Bone marrow (tissue), 2 donors: ENCODE measurements around the gene ATP2B2.

Experiments used
- DNase-seq, 2 donors: peaks; one replicate each; lab custom pipeline; 2025; lab: John Stamatoyannopoulos, UW

The ATP2B2 gene

DNA sequence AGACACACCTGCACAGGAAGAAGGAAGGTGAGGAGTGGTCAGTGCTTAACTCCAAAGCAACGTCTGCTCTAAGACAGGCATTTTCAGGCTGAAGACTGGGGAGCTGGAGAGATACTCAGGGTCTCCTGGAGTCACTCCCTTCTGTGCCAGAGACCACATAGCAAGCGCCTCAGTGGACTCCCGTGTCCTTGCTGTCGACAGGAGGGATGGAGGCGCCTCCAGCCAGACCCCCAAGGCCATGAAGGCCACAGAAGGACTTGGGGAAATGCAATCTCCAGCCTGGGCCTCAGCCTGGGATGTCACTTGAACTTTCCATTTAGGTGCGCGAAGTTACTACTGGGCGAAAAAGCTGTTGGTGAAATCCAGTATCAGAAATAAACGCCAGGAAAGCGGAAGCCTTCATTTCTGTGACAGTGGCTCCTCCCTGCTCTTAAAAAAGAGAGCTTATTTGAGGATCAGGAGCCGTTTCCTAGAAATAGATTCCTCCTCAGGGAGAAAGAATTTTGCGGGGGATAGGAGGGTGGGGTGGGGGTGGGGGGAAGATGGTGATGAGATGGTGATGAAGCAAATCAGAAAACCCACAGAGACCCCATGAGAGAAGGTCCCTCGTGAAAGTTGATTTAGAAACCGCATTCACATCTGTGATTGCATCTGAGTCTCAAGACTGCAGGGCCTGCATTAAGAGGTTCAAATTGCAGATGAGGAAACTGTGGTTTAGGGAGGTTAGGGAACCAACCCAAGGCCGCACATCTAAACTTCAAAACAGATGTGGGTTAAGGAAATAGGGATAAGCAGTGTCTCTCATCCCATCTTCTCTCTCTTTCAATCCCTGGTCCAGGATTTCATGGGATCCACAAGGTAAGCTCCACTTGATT, 78.8 kb downstream of the ATP2B2 start:
- no peak for DNase-seq

DNA sequence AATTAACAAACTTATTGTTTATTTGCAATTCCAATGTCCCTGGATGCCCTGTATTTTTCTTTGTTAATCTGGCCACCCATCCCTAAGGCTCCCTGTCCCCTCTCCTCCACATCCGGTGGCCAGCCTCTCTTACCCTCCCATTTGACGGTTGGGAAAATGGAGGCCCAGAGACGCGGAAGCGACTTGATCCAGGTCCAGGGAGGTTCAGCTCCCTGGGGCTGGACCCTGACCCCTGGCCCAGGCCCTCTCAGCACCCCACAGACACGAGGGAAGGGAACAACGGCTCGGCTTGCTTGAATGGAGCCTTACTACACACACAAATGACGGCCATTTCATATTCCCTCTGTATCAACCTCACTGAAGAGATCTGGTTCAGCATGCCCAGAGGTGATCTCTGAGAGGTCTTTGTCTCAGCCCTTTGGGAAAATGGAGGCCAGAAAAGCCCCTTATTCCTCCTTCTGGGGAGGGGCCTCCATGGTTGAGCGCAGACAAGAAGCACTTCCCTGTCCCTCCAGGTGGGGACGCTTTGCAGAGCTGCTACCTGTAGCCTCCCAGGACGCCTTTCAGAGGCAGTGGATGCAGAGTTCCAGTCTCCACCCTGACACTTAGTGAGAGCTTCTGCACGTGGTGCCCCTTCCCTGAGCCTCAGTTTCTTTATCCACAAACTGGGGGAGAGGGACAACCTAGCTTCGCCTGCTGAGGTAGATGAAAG, 82.1 kb downstream of the ATP2B2 start:
- no peak for DNase-seq

DNA sequence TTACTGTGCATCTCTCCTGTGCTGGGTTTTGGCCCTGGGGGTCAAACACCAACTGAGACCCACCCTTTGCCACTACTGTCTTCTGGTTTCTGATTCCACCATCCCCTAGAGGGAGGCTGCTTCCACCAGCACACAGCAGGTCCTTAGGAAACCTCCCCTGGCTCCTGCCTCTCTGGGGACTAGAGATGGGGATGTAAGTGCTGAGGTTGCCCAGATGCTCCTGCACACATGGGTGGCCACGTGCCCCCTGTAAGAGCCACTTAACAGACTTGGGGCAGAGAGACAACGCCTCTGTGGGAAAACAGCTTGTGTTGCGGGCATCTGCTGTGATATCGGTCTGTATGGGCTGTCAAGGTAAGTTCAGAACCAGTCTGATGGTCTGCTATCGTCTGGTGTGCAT, 83.4 kb downstream of the ATP2B2 start:
- DNase-seq, result no peak

DNA sequence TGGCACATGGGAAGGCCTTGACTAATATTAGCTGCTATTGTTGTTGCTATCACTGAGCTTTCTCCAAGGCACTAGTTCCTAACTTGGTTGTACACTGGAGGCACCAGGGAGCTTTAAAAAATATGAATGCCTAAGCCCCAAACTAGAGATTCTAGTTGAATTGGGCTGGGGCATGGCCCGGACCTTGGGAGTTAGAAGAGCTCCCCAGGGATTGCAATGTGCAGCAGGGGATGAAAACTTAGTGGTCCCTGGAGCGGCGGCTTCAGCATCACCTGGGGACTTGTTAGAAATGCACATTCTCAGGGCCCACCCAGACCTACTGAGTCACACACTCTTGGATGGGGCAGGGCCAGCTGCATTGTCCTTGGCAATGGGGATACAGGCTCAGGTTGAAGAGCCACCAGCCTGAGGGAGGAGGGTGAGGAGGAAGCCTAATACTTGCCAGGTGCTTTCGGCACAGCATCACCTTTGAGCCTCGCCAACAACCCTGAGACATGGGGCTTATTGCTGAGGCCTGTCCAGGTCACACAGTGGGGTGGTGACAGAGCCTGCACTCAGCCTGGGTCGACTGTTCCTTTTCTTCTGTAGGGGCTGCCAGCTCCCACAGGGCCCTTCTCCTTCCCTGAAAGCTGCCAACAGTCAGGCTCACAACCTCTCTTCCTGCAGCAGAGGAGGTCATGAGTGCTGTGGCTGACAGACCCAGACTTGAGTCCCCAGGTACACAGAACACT, 84.5 kb downstream of the ATP2B2 start:
- no peak for DNase-seq

DNA sequence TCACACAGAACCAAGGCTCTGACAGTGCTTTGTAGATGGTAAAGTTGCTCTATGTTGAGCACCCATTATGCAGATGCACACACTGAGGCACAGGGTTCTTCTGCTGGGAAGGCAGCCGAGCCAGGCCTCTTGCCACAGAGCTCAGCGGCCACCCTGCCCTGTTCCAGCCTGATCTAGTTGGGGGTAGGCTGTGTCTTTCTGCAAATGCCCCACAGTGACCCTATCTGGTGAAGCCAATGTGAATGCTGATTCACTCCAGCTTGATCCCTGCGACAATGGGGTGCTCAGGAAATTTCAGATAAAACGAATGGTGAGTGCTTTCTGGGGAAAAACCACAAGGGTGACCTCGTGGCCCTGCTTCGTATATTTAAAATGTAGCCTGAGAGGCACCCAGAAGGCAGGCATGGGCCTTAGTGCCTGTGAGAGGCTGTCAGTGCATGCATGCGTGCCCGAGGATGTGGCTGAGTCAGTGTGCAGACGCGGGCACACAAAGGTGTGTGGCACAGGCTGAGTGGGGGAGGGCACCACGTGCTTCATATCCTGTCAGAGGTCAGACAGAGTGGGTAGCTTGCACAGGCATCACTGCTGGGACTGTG, 85.7 kb downstream of the ATP2B2 start:
- no peak for DNase-seq

DNA sequence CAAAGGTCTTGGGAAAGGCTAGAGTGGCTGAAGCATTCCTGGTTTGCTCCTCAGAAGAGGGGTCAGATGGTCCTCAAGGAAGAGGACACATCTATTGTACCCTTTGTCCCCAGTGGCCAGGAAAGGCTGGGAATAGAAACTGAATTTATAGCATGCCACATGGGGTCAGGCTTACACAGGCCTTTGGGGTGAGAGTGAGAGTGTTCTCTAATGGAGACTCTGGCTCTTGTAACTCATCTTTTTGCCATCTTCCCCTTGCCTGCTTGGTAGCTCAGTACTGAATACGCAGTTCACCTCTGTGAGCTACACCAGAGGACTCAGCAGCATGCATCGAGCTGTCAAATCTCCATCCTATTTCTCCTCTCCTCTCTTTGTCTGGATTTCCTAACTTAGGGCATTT, 87.5 kb downstream of the ATP2B2 start:
- no peak for DNase-seq

DNA sequence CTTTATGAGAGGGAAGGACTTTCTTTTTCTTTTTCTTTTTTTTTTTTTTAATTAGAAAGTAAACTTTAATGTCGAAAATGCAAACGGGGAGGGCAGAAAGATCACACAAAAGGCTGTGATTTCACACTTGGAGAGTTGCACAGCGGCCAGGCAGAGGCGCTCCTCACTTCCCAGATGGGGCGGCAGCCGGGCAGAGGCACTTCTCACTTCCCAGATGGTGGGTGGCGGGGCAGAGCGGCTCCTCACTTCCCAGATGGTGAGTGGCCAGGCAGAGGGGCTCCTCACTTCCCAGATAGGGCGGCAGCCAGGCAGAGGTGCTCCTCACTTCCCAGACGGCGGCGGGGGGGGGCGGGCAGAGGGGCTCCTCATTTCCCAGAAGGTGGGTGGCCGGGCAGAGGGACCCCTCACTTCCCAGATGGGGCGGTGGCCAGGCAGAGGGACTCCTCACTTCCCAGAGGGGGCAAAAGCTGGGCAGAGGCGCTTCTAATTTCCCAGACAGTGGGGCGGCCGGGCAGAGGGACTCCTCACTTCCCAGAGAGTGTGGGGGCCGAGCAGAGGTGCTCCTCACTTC, 88.6 kb downstream of the ATP2B2 start:
- no peak for DNase-seq

DNA sequence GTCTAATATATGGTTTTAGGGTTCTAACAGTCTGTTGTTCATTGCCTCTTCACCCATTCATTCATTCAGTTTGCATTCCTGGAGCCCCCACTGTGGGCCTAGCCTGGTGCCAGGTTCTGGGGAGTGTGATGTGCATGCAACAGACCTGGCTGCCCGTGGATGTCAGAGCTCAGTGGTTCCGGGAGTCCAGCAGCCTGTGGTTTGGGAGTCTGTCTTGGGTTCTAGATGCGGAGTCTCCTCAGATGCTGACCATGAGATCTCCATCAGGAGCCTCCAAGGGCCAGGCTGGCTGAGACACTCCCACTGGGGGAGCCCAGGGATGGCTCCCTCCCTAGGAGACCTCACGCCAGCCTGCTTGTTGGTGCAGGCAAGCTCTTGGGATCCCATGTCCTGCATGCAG, 92.3 kb downstream of the ATP2B2 start:
- no peak for DNase-seq

DNA sequence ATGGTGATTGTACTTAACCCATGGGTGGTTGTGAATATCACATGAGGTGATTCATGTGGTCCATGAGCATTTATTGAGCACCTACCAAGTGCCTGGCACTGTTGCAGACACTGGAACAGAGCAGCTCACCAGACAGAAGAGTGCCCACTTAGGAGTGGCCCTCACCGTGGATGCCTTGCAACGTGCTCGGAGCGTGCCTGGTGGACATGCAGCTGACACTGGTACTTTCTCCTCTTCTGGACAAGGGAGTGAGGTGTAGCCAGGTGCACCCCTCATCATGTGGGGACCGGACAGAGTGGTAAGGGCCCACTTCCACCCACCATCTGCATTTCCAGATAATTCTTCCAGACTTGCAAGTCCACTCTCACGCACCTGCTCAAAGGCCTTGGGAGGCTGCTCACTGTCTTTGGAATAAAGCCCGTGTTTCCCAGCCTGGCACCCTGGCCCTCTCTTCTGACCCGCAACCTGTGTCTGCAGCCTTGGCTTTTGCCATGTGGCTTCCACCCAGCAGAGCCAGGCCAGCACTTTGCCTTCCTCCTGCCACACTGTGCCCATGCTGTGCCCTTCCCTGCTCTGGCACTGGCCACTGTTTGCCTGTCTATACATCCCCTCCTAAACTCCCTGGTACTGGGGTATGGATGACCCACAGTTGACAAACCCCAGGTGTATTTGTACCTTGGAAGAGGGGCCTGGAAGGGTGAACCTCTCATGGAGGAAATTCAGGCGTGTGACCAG, 93.6 kb downstream of the ATP2B2 start:
- no peak for DNase-seq

DNA sequence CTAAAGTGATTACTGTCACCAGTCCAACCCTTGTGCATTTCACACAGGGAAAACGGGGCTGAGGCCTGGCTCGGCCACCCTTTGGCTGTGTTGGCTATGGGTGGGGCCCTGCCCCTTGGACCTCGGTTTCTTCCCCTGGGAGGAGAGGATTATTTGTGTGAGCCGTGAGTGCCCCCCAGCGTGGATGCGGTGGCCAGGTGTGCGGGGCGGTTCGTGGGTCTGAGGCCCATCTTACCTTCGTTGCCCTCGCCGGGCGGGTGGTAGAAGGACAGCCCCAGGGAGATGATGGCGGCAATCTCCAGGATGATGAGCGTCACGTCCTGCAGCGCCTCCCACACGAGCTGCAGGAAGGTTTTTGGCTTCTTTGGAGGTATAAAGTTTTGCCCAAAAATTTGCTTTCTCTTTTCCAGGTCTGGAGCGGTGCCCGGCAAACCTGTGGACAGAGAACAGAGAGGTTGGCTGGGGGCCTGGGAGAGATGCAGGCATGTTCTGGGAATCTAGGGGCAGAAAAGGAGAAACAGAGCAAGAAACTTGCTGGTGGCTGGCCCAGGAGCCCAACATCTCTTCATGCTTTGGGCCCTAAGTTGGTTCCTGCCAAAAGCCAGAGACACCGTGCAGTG, 94.9 kb downstream of the ATP2B2 start:
- no peak for DNase-seq

DNA sequence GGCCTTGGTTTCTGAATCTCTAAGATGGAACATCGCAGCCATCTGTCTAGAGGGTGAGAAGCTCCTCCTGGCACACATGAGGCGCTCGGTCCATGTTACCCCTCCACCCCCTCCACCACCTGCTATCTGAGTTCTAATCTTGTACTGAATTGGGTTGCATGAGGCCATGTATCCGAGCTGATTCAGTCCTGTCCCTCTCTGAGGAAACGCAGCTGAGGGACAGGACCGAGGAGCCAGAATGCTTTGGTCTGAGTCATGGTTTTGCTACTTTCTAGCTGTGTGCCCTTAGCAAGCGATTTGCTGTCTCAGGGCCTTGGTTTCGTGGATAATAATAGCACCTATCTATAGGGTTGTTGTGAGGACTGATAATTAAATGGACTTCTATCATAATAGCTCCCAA, 96.7 kb downstream of the ATP2B2 start:
- no peak for DNase-seq

DNA sequence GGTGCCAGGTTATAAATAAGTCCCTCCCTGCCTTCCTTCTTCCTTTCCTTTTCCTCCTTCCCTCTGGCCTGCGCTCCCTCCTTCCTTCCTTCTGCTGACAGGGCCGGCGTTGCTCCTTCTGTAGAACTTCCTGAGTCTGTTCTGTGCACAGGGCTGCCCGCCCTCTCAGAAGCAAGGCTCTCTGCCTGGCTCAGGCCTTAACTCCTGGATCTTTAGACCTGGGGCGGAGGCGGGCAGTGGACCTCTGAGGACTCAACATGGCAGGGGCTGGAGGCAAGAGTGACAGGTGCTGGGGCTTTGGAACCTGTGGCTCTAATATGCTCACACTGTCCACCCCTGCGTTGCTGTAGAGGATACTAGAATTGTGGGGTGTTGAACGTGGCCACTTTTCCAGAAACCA, 98.0 kb downstream of the ATP2B2 start:
- no peak for DNase-seq

DNA sequence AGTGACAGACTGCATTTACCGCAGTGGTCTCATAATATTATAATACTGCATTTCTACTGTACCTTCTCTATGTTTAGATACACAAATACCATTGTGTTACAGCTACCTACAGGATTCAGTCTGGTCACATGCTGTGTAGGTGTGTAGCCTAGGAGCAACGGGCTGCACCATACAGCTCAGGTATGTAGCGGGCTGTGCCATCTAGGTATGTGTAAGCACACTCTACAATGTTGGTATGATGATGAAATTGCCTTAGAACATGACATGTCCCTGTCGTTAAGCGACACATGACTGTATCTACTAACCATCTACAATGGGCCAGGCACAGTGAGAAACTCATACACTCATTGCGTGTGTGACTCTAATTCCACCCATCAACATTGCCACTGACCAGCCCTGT, 99.0 kb downstream of the ATP2B2 start:
- DNase-seq, result no peak

DNA sequence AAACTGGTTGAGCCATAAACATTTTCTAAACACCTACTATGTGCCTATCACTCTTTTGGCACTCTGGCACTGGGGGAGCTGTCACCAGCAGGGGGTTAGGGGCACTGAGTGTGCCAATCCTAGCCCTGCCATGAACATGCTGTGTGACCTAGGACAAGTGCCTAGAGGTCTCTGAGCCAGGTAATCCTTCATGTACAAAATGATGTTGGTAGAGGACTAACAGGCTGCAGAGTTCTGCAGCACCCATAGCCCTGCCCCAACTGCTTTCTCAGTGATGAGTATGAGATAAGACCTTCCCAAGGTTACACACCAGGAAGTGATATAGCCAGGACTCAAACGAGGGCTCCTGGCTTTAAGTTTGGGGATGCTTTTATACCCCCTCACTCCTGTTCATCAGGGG, 99.6 kb downstream of the ATP2B2 start:
- DNase-seq, result no peak

DNA sequence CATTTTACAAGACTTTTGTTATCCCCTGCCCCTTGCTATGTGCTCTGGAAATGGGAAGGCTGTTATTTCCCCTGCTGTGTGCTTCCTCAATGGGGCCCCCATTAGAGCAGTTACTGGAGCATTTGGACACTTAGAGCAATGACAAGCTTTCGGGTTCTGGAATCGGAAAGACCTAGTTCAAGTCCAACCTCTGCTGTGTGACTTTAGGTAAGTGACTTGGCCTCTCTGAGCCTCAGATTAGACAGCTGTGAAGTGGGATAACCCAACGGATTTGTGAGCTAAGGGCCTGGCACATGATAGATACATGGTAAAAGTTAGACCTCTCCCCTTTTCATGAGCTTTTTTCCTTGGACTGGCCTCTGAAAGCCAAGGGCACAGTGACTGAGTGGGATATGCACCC, 100.5 kb downstream of the ATP2B2 start:
- DNase-seq, result no peak

DNA sequence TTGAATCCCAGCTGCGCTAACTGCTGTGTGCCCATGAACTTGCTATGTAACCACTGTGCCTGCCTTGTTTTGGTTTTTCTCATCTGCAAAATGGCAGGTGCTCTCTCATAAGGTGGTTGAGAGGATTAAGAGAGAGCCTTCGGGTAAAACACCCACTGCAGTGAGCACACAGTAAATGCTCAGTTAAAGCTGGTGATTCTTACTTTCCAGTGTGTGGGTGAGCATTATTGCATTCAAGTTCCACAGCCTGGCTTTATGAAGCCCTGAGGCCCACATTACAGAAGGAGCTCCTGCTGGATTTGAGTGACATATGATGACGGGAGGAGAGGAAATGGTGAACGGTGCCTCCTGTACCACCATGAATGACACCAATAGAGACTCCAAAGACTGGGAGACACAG, 101.0 kb downstream of the ATP2B2 start:
- DNase-seq, result no peak

DNA sequence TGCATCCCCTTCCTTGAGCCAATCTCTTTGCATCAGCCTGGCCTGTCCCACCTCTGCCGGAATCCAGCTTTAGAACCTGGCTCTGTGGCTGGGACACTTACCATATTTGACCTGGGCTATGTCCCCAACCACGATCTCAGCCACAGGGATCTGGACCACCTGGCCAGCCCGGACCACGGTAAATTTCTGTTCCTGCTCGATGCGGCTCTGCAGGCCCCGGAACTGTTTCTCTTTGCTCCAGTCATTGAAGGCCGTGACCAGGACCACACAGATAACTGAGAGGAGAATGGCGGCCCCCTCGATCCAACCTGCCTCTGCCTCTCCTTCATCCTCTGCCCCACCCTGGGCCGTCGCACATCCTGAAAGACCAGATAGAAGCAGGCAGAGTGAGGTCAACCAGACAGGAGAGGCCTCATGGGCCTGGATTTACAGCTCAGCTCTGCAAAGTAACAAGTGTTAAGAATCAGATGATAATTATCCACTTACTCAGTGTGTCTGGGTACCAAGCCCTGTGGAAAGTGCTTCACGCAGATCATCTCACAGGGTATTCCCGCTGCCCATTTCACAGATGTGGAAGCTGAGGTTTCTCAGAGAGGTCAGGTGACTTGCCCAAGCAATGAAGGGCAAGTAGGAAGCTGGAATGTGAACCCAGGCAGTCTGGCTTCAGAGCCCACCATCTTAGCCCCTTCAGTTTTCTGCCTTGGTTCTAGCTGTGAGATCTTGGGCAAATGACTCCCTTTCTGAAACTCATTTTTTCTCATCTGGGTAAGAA, 103.2 kb downstream of the ATP2B2 start:
- DNase-seq, result no peak

DNA sequence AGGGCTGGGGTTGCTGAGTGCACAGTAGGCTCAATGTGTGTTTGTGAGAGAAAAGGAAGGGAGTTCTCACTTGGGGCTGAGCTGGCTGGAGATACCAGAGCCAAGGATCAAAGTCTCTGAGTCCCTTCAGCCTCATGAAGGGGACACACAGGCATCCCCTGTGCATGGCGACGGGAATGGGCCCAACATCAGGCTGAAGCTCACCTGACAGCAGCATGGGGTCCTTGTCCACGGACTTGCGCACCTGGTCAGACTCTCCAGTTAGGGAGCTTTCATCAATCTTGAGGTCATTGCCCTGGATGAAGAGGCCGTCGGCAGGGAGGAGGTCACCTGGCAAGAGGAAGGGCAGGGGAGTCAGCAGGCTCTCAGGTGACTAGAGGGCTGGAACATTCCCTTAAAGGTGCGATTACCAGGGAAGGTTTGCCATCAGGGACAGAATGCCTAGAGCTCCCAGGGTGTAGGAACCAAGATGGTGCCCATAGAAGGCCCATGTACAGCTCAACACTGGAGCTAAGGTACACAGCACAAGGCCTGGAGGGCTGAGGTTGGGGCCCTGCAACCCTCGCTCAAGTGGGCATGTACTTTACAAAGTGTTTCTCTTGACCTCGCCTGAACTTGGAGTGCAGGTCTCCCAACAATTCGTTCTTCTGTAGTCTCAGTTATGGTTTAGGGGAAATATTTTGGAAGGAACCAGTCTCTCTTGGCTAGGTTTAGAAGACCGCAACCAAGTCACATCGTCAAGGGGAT, 104.5 kb downstream of the ATP2B2 start:
- DNase-seq, result no peak

DNA sequence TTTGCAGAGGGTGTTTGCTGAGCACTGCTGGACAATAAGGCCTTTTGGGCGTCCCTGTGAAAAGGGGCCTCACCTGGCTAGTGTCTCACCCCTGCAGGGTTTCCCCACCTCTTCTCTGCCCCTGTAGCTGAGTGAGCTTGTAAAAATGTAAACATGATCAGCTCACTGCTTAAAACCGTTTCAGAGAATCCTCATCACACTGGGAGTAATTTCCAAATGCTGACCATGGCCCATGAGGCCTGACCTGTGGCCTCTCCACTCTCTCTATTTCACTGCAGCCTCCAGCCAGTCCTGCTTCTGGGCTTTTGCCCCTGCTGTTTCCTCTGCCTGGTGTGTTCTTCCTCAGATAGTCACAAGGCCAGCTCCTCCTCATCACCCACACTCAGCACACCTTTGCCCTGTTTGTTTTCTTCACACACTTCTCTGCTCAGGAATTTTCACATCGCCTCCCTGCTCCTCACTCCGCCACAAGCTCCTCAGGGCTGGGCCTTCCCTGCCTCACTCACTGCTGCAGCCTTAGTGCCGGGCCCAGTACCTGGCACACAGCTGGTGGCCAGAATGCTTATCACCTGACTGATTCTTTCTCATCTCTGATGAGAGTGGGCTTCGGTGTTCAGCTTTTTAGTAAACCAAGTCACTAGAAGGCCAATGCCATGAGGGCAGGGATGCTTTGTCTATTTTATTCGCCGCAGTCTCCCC, 105.2 kb downstream of the ATP2B2 start:
- no peak for DNase-seq
